ENCODE data around the gene UGT1A9.
"Not testable (repeated sequence)": the region's sequence is repeated elsewhere in the genome, so short reads cannot be mapped to it uniquely, and the experiment has no call there.

Gene UGT1A9

GRCh38 chr2:233671290-233672161 is at the start of gene UGT1A9:
Gene UGT1A9 (plus strand): TSS chr2:233671898. CDS start chr2:233671935, 37 bp downstream.
- no peak for DNase-seq

DNA sequence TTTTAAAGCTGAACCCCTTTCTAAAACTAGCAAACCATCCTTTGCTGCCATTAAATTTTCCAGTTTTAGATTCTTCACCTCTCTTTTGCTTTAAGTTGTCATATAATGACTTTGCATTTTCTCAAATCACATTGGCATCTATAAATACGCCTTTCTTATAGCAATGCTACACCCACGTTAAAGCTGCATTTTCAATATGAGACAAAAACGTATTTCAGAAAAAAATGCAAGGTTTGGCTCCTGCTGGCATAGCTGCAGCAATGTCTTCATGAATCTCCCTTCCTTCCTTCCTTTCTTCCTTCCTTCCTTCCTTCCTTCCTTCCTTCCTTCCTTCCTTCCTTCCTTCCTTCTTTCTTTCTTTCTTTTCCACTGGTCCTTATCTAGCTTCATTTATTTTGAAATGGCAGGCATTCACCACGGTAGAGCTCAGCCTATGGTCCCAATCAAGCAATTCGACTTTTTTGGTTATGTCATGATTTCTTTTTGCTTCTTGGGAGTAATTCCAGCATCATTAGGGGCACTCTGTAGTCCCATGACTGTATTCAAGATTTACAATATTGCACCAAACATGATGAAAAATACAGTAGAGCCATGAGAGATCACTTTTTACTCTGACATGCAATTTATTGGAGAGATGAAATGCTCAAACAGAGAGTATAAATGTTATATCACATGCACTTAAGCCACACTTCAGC is 44.2 kb upstream of the UGT1A9 start:
- DNase-seq: no peak

DNA sequence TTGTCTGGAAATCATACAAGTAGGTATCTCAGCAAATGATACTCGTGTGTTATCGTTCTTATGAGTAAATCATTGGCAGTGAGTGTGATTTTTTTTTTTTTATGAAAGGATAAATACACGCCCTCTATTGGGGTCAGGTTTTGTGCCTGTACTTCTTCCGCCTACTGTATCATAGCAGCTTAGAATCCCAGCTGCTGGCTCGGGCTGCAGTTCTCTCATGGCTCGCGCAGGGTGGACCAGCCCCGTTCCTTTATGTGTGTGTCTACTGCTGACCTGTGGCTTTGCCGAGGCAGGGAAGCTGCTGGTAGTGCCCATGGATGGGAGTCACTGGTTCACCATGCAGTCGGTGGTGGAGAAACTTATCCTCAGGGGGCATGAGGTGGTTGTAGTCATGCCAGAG is 35.4 kb upstream of the UGT1A9 start, which contains the start of gene UGT1A10:
UGT1A10 (plus strand) TSS at position 143 of the 400 bp plus-strand sequence; CDS start at position 218, 75 bp downstream.
- DNase-seq: not testable (repeated sequence)

DNA sequence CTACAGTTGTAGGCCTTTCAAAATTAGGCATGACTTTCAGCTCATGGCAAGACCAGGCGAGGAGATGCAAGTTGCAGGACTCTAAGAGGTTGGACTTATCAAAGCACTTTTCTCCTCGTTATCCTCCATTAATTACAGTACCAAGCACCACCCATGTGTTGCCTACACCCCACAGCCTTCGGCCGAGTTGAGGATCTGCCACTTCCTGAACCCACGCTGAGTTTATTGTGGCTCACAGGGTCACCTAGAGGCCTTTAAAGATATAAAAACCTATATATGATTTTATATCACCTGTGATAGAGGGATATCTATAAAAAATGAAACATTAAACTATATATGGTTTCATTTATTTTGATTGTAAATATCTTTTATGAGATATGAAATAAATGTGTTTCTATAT is 32.9 kb upstream of the UGT1A9 start:
- no peak for DNase-seq

DNA sequence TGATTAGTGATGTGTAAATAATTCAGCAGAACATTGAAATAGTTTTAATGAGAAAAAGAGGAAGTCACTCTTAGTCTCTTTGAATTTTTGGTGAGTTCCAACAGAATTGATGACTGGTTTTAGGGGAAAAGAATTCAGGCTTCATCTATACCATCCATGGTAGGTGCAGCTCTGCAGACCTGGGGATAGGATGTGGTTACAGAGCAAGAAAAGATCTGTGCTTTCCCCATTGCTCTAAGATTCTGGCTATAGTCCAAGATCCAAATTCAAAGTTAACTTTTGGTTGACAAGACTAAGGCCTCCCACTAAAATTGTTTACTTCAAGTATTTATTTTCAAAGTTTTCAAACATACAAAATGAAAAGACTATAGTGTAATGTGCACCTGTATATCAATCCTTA is 31.8 kb upstream of the UGT1A9 start:
- DNase-seq: no peak

DNA sequence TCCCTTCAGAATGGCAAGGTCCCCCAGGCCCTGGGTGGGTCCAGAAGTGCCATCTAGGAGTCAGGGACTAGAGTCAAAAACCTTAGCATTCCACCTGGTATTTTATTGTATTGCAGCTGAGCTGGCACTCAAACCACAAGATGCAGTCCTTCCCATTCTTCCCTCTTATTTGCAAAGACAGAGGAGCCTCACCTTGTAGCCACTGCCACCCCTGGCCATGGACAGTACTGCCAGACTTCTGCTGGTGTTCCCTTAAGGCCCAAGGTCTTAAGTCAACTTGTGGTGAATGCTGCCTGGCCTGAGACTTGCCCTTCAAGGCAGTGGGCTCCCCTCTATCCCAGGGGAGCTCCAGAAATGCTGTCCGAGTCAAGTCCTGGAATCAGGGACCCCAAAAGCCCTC is 28.6 kb upstream of the UGT1A9 start:
- DNase-seq: no peak

DNA sequence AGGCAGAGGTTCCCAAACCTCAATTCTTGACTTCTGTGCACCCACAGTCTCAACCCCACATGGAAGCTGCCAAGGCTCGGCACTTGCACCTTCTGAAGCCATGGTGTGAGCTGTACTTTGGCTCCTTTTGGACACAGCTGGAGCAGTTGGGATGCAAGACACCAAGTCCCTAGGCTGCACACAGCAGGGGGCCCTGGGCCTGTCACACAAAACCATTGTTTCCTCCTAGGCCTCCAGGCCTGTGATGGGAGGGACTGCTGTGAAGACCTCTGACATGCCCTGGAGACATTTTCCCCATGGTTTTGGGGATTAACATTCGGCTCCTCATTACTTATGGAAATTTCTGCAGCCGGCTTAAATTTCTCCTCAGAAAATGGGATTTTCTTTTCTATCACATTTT is 25.7 kb upstream of the UGT1A9 start:
- not testable (repeated sequence) for DNase-seq

DNA sequence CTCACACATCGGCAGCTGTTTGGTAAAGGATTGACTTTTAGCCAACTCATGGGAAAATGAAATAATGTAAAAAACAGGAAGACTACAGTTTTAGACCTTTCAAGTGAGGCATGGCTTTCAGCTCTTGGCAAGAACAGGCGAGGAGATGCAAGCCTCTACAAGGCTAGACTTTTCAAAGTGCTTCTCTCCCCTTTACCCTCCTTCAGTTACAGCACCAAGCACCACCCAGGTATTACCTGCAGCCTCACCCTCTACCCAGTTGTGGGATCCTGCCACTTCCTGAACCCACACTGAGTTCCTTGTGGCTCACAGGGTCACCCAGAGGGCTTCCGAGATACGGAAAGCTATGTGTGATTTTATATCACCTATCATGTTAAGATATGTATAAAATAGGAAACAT is 20.7 kb upstream of the UGT1A9 start:
- DNase-seq: no peak

DNA sequence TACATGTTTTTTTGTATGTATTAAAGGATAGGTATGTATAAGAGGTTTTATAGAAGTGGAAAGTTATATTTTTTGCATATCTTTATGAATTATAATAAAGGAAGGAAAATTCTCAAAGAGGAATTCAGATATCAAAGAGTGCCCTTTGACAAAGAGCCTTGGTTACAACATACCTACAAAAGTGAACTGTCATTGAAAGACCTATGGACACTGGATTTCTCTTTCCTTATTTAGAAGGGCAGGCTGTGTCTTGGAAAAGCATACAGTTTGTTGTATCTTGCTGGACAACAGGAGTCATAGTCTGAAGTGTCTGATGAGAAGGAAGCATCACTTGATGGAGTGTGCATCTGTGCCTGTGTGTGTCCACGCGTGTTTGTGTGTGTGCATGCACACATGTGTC is 20.3 kb upstream of the UGT1A9 start:
- DNase-seq: no peak

DNA sequence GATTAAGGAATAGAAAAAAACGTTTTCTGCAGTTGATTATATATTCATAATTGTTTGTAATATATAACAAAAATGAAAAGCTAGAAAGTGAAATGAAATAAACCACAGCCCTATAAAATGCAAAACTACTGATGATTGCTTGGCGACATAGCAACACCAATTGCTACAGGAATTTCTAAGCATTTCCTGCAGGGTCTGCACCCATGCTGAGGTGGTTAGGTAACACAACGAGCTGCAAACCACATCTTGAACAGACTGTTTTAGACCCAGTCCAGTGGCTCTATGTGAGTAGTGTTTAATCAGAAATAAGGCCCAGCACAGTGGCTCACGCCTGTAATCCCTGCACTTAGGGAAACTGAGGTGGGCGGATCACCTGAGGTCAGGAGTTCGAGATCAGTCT is 17.2 kb upstream of the UGT1A9 start:
- no peak for DNase-seq

DNA sequence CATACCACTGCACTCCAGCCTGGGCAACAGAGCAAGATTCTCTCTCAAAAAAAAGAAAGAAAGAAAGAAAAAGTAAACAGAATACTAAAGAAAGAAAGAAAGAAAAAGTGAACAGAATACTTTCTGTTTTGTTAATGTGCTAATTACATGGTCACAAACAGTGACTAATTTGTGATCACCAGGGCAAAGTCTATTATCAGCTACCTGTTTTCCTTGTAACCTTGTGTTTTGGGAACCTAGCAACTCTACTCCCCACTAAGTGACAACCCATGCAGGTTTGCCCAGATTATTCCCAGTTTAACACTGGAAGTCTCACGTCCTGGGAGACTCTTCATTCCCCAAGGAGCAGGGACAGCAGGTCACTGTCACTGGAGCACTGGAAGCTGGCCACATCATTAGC is 16.7 kb upstream of the UGT1A9 start:
- DNase-seq: no peak

DNA sequence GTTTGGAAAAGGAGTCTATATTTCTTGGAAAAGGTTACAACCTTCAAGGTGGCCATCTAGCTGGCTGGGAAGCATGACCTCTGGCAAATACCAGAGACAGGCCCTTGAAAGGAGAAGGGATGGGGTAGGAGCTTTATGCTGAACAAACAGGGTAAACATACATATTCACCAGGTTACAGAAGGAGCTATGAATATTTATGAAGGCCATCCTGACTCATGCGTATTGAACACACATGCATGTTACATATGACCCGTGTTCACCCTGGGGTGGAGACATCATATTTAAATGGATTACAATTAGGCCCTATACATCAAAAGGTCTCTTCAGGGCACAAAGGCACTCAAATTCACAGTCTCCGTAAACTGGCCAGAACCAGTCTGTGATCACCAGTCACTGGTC is 15.8 kb upstream of the UGT1A9 start:
- not testable (repeated sequence) for DNase-seq

DNA sequence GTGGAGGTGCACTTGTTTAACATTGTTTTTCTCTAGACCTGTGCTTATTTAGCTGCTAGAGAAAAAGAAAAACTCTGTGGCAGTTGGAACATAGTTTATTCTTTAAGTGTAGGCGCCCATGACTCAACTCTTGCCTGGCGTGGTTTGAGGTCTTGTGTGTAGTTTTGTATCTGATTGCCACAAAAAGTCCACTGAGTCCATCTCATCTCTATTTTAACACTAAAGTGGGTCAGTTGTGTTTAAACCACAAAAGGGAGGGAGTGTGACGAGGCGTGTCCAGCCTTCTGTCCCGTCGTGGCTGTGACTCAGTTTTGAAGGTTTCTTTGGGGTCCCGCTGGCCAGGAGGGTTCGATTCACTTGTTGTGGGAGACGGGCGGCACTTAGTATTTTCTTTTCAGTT is 15.3 kb upstream of the UGT1A9 start:
- DNase-seq: no peak

GRCh38 chr2:233658610-233659009 is 13.1 kb upstream of the UGT1A9 start:
- DNase-seq: no peak

DNA sequence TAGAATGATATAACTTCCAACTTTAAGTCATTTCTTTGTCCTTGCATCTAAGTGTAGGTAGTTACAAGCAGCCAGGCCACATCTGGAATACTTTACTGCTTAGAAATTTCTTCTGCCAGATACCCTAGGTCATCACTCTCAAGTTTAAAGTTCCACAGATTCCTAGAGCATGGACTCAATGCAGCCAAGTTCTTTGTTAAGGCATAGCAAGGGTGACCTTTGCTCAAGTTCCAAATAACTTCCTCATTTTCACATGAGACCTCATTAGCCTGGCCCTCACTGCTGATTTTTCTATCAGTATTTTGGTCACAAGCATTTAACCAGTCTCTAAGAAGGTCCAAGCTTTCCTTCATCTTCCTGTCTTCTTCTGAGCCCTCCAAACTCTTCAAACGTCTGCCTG is 7.8 kb upstream of the UGT1A9 start:
- no peak for DNase-seq

DNA sequence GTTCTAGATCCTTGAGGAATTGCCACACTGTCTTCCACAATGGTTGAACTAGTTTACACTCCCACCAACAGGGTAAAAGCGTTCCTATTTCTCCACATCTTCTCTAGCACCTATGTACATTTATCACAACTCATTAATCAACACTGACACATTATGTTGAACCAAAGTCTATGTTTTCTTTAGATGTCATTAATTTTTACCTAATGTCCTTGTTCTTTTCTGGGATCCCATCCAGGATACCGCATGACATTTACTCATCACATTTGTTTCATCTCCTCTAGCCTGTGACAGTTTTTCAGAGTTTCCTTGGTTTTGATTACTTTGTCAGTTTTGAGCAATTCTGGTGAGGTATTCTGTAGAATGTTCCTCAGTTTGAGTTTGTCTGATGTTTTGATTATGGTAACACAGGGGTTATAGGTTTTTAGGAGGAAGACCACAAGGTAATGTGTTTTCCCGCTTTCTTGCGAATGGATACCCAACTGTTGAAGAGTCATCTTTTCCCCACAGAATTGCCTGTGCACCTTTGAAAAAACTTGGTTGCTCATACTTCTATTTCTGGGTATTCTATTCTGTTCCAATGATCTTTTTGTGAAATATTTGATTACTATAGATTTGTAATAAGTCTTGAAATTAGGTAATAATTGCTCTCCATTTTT is 3.0 kb upstream of the UGT1A9 start:
- DNase-seq: no peak

DNA sequence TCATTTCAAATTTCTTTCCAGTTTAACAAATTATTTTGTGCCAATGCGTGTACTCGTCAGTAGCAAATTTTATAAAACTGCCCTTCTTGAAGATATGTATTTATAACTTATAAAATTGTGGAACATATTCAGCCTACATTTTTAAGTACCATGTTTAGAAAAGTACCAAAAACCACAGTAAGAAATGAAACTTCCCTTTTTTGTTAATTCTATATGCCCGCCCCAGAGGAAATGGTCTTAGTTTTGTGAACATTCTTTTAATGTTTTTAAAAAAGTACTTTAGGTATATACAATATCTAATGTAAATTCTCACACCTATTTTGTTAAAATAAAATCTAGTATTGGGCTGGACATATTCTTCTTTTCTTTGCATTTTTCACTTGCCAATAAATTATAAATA is 1.2 kb downstream of the UGT1A9 start:
- no peak for DNase-seq

DNA sequence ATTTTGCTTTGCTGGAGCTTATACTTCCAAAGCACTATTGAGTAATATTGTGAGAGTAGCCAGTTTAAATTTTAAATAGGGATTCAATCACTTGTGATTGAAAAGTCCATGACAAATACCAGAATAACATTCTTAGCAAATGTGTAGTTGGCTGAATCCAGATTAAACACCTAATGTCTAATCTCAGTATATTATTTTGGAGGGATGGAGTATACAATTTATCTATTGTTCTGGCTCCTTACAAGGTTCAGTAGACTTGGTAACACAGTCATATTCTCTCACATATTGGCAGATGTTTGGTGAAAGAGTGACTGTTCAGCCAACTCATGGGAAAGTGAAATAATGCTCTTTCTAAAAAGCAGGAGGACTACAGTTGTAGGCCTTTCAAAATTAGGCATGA is 2.2 kb downstream of the UGT1A9 start:
- DNase-seq: no peak

DNA sequence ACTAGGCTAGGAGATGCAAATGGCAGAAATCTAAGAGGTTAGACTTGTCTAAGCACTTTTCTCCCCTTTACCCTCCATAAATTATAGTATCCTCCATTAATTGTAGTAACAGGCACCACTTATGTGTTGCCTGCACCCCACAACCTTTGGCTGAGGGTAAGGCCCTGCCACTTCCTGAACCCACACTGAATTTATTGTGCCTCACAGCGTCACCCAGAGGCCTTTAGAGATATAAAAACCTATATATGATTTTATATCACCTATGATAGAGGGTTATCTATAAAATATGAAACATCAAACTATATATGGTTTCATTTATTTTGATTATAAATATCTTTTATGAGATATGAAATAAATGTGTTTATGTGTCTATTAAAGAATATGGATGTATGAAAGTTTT is 2.6 kb downstream of the UGT1A9 start:
- DNase-seq: no peak

DNA sequence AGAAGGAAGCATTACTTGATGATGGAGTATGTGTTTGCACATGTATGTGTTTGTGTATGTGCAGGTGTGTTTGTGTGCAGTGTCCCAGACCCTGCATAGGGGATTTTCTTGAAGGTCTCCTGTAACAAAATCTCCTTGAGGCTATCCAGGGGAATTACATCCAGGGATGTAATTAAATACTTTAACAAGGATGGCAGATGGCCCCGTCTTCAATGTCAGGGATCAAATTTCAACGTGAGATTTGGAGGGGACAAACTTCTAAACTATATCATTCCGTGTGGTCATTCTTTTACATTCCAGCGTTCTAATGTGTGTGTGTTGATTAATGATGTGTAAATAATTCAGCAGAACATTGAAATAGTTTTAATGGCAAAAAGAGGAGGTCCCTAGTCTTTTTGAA is 3.3 kb downstream of the UGT1A9 start:
- no peak for DNase-seq

GRCh38 chr2:233676046-233676445 is 4.3 kb downstream of the UGT1A9 start:
- DNase-seq: no peak

DNA sequence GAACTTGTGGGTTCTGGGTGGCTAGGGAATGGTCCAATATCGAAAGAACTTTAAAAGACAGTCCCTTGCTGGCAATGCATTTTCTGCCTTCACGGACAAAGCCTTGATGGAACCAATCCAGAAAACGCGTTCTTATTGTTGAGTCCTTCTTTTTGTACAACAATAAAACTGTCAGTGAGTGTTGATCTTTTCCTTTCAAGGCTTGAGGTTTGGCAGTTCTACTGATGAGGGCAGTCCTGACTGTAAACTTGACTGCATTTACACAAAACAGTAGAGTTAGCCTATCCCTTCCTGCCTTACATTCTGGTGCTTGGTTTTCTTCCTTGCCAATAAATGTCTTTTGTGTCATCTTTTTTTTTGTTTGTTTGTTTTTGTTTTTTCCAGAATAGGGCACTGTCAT is 7.5 kb downstream of the UGT1A9 start:
- DNase-seq: no peak

DNA sequence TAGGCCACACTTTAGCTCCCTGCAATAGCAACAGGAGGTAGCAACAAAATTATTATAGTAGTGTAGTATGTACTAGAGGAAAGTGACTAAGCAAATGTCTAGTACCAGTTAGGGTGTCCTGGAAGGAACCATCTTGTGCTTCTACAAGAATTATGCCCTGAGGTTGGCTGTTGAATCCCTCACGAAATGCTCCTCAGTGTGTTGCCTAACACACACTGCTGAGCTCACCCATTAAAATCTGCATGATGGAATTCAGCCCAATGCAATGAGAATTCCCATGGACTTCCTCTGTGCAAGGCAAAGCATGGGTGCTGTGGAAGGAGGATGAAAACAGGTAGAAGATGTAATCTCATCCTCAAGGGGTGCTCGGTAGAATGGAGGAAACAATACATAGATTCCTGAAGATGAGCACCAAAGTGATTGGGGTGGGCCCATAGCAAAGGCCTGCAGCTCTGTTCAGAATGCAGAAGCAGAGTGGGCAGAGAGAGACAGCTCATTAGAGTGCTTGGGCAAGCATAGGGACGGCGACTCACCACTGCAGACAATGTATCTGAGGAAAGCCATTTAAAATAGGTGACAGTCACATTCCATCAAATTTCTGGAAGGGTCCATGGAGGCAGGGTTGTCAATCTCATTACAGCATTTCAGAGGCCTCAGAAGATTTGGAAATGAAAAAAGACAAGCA is 8.8 kb downstream of the UGT1A9 start:
- no peak for DNase-seq

All from activated effector memory CD4-positive, alpha-beta T cell treated with Interleukin-2 at 50 U/mL for 16 hours (primary cell).